Measurements from ENCODE around the gene AFTPH.

The AFTPH gene

DNA sequence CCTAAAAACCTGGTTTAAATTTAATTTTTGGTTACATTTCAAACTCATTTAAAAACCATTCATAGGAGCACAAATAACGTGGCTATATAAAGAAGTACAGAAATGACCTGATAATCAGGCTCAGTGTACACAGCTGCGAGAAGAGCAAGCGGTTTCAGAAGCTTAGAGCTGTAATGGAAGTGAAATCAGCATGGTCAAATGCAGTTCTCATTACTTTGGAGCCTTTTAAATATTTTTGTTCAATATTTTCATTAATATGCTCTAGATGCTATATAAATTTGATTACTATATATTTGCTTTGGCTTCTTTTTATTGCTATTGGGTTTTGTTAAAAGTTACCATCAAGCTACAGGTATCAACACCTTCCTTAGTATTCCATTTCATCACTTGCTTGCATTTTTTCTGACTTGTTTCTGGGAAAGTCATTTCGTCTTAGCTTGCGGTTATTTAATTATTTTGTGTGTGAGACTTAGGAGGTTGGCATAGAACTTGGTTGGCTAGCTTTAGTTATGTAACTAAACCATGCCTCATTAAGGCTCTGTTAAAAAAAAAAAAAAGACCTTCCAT lies 58.7 kb downstream of the AFTPH start:
- Histone ChIP-seq H3K27me3 (ENCODE audit: control insufficient read depth, insufficient read depth, low read length, poor library complexity, severe bottlenecking) (no peaks in the 10 kb centered on the region), H3K27ac (ENCODE audit: insufficient read depth, low read depth, low read length, poor library complexity, severe bottlenecking) (no peak overlapping the region), H3K4me1 (ENCODE audit: control insufficient read depth, insufficient read depth, low read length) (no peaks in the 10 kb centered on the region), H3K36me3 (ENCODE audit: control insufficient read depth, insufficient read depth, low read length) (peaks cover under 1% of the 10 kb centered on the region), H3K9me3 (ENCODE audit: control insufficient read depth, low read length) (no peaks in the 10 kb centered on the region), H3K4me3 (ENCODE audit: insufficient read depth, low read depth, low read length) (no peak overlapping the region)
- 94 to 99% methylated on average over 5 of the region's 5 CpGs for WGBS, 2 experiments

DNA sequence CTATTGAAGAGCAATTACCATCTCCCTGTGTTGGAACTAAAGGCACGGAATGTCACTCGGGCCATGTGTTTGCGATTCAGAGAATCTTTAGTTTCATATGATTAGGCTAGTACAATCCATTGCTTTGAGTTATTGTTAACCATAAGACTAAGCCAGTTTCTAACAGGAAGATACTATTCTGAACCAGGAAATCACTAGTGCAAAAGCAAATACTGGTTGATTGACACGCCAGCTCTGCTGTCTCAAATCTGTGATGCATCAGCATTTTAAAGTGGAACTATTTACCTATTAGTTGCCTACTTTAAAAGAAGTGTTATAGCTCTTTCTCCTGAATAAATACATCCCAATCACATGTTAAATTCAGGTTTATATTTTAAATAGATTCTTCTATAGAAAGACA lies 61.9 kb downstream of the AFTPH start:
- Histone ChIP-seq H3K36me3 (ENCODE audit: control insufficient read depth, insufficient read depth, low read length) (peaks cover 6% of the 10 kb centered on the region), H3K9me3 (ENCODE audit: control insufficient read depth, low read length) (no peaks in the 10 kb centered on the region), H3K4me1 (ENCODE audit: control insufficient read depth, insufficient read depth, low read length) (no peaks in the 10 kb centered on the region), H3K27ac (ENCODE audit: insufficient read depth, low read depth, low read length, poor library complexity, severe bottlenecking) (no peak overlapping the region), H3K27me3 (ENCODE audit: control insufficient read depth, insufficient read depth, low read length, poor library complexity, severe bottlenecking) (no peaks in the 10 kb centered on the region), H3K4me3 (ENCODE audit: insufficient read depth, low read depth, low read length) (no peak overlapping the region)
- WGBS, 2 experiments: 94% methylated on average over 4 of the region's 4 CpGs

DNA sequence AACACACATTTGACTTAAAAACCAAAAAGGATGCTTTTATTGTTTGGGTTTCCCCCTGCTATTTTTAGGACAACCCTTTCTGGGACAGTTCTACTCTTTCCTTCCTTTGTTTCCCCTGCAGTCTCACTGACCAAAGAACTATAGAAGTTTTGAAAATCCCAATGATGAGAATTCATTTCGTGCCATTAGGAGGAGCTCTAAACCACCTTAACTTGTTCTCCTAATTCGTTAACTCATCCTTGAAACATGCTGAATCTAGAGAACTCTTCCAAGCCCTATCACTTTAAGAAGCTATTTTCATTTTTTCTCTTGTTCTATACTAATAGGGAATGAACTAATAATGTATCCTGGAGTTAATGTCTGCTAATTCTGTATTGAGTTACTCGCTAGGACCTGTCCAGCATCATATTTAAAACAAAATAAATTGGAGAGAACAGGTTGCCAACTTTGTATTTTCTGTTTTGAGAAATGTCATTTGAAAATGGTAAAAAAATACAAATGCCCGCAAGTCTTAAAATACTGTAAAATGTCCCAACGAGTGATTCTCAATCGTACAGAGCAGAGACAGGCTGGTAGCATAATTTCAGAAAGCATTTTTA lies 62.9 kb downstream of the AFTPH start:
- 67 to 72% methylated on average over 5 to 6 of the region's 6 CpGs for WGBS, 2 experiments
- Histone ChIP-seq H3K4me3 (ENCODE audit: insufficient read depth, low read depth, low read length) (no peak overlapping the region), H3K27me3 (ENCODE audit: control insufficient read depth, insufficient read depth, low read length, poor library complexity, severe bottlenecking) (no peaks in the 10 kb centered on the region), H3K4me1 (ENCODE audit: control insufficient read depth, insufficient read depth, low read length) (no peaks in the 10 kb centered on the region), H3K27ac (ENCODE audit: insufficient read depth, low read depth, low read length, poor library complexity, severe bottlenecking) (no peak overlapping the region), H3K36me3 (ENCODE audit: control insufficient read depth, insufficient read depth, low read length) (peaks cover 6% of the 10 kb centered on the region), H3K9me3 (ENCODE audit: control insufficient read depth, low read length) (no peaks in the 10 kb centered on the region)

DNA sequence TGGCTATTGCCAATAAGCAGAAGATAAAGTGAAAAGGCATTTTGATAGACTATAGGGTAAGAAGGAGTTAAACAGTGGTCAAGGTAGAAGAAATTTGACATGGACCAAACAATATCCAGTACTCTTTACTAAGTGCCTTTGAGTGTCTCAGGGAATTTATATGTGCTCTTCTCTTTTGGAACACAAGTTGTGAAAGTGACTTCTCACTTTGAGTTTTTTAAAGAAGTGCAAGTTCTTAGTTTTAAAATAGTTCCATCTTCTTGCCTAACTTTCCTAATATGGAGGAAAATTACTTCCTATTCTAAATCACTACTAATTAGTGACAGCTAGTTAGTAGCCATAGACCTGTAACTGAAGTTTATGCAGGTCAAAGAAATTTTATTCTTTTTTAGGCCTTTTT lies 63.4 kb downstream of the AFTPH start:
- peaks cover 6% of the 10 kb centered on the region for H3K36me3 ChIP-seq (ENCODE audit: control insufficient read depth, insufficient read depth, low read length)
- no peaks in the 10 kb centered on the region for H3K9me3 ChIP-seq (ENCODE audit: control insufficient read depth, low read length)
- no peak overlapping the region for H3K4me3 ChIP-seq (ENCODE audit: insufficient read depth, low read depth, low read length)
- H3K4me1 ChIP-seq (ENCODE audit: control insufficient read depth, insufficient read depth, low read length): no peaks in the 10 kb centered on the region
- H3K27me3 ChIP-seq (ENCODE audit: control insufficient read depth, insufficient read depth, low read length, poor library complexity, severe bottlenecking): no peaks in the 10 kb centered on the region
- H3K27ac ChIP-seq (ENCODE audit: insufficient read depth, low read depth, low read length, poor library complexity, severe bottlenecking): no peak overlapping the region

DNA sequence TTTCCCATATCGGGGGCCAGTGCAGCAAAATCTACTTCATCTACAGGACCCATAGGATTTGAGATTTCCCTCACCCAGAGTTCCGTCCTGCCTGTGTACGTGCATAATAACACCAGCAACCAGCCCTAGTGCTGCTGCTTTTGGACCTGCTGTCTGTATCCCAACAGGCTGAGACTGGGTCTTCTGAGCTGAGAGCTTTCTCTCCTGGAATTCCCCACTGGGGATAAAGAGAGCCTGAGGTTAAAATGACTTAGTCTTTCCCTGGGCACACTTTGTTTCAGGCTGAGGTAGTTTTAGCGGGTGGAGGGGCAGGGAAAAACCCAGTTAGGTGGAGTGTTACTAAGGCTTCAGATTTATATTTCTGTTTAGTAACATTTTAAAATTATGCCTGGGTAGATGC lies 67.1 kb downstream of the AFTPH start:
- H3K36me3 ChIP-seq (ENCODE audit: control insufficient read depth, insufficient read depth, low read length): peaks cover 6% of the 10 kb centered on the region
- no peak overlapping the region for H3K4me3 ChIP-seq (ENCODE audit: insufficient read depth, low read depth, low read length)
- no peaks in the 10 kb centered on the region for H3K9me3 ChIP-seq (ENCODE audit: control insufficient read depth, low read length)
- H3K27ac ChIP-seq (ENCODE audit: insufficient read depth, low read depth, low read length, poor library complexity, severe bottlenecking): no peak overlapping the region
- H3K4me1 ChIP-seq (ENCODE audit: control insufficient read depth, insufficient read depth, low read length): no peaks in the 10 kb centered on the region
- no peaks in the 10 kb centered on the region for H3K27me3 ChIP-seq (ENCODE audit: control insufficient read depth, insufficient read depth, low read length, poor library complexity, severe bottlenecking)
- 95 to 97% methylated on average over 4 of the region's 4 CpGs for WGBS, 2 experiments

DNA sequence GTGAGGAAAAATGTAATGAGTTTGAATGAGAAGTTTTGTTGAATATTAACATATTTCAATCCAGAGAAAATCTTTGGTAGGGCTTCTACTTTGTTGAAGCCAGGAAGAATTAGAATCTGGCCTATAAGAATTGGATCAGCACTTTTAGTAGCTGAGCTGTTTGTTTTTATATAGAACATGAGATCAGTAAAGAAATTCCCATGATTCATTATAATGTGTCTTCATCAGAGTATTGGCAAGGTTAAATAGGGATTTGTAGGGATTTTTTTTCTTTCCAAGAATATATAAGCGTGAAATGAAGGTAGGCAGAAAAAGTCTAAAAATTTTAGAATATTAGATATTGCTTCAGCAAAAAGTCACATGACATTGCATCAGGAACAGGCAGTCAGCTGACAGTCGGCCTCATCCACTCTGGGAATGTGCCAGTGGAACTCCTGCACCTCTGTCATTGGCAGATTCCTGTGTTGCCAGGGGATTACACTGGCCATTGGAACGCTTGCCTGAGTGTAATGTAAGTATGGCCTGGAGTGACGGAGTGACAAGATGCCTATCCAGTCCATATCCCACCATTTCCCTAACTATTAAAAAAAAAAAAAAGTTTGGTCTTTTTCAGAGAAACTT lies 69.0 kb downstream of the AFTPH start:
- Histone ChIP-seq H3K27me3 (ENCODE audit: control insufficient read depth, insufficient read depth, low read length, poor library complexity, severe bottlenecking) (no peaks in the 10 kb centered on the region), H3K36me3 (ENCODE audit: control insufficient read depth, insufficient read depth, low read length) (peaks cover 3% of the 10 kb centered on the region), H3K9me3 (ENCODE audit: control insufficient read depth, low read length) (no peaks in the 10 kb centered on the region), H3K27ac (ENCODE audit: insufficient read depth, low read depth, low read length, poor library complexity, severe bottlenecking) (no peak overlapping the region), H3K4me3 (ENCODE audit: insufficient read depth, low read depth, low read length) (no peak overlapping the region), H3K4me1 (ENCODE audit: control insufficient read depth, insufficient read depth, low read length) (no peaks in the 10 kb centered on the region)
- 84 to 93% methylated on average over 4 of the region's 4 CpGs for WGBS, 2 experiments

DNA sequence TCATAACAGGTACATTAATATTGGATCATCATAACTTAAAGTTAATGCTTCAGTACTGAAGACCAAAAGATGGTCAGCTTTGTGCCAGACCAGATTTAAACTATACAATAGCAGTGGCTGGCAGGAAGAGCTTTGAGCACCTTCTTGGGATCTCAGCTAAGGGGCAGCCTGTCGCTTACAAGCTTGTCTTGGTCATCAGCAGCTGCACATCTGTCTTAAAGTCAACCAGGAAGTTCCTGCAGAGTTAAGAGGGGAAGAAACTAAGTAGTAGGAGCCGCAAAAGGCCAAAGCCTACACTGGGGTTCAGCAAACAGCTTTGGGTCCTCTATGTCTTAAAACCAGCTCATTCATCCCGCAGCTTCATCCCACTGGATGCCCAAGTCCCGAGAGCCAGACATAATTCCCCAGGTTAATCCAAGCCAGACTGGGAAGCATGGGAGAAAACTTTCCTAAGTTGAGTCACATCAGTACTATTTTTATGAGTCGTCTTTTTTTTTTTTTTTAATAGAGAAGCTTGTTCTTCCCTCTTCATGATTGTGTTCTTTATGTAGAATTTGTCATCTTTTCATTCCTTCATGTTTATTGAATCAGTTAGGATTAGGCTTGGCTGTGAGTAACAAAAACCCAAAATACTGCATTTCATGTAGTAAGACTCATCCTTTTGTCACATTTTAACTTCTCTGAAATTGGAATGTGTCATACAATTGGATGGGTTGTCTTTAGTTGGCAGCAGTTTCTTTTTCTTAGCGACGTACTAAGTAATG lies 70.3 kb downstream of the AFTPH start:
- 95 to 96% methylated on average over 5 to 7 of the region's 7 CpGs for WGBS, 2 experiments
- Histone ChIP-seq H3K36me3 (ENCODE audit: control insufficient read depth, insufficient read depth, low read length) (no peaks in the 10 kb centered on the region), H3K27ac (ENCODE audit: insufficient read depth, low read depth, low read length, poor library complexity, severe bottlenecking) (no peak overlapping the region), H3K4me3 (ENCODE audit: insufficient read depth, low read depth, low read length) (no peak overlapping the region), H3K9me3 (ENCODE audit: control insufficient read depth, low read length) (no peaks in the 10 kb centered on the region), H3K27me3 (ENCODE audit: control insufficient read depth, insufficient read depth, low read length, poor library complexity, severe bottlenecking) (no peaks in the 10 kb centered on the region), H3K4me1 (ENCODE audit: control insufficient read depth, insufficient read depth, low read length) (no peaks in the 10 kb centered on the region)

DNA sequence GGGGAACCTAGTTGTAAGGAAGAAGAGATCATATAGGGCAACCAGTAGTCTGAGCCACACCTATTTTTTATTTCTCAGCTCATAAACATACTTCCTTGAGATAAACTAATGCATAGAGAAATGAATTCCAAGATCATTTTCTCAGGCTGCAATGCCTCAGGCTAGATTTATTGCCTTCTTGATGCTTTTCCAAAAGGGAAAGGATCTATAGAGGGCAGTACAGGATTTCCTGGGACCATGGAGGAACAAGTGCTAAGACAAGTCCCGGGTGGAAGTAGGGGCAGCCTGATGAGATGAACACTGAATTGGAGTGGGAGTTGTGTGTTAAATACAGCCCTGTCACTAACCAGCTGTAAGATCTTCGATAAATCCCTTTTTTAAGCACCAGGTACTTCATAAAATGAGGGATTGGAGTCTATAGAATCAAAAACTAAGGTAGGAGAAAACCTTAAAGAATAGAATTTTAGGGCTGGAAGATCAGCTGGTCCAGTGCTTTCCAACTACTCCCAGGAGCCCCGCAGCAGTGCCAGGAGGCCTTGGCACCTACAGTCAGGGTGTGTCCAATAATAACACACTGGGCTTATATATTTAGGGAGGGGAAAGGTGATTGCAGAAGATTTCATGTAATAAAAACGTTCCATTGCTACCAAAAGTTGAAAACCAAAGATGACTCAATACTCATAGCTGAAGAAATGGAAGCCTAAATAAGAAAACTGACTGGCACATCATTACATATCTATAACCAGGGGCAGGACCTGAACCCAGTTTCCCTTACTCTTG lies 71.5 kb downstream of the AFTPH start:
- Histone ChIP-seq H3K4me3 (ENCODE audit: insufficient read depth, low read depth, low read length) (no peak overlapping the region), H3K27ac (ENCODE audit: insufficient read depth, low read depth, low read length, poor library complexity, severe bottlenecking) (no peak overlapping the region), H3K4me1 (ENCODE audit: control insufficient read depth, insufficient read depth, low read length) (no peaks in the 10 kb centered on the region), H3K36me3 (ENCODE audit: control insufficient read depth, insufficient read depth, low read length) (no peaks in the 10 kb centered on the region), H3K27me3 (ENCODE audit: control insufficient read depth, insufficient read depth, low read length, poor library complexity, severe bottlenecking) (no peaks in the 10 kb centered on the region), H3K9me3 (ENCODE audit: control insufficient read depth, low read length) (no peaks in the 10 kb centered on the region)
- 82 to 85% methylated on average over 4 of the region's 4 CpGs for WGBS, 2 experiments

DNA sequence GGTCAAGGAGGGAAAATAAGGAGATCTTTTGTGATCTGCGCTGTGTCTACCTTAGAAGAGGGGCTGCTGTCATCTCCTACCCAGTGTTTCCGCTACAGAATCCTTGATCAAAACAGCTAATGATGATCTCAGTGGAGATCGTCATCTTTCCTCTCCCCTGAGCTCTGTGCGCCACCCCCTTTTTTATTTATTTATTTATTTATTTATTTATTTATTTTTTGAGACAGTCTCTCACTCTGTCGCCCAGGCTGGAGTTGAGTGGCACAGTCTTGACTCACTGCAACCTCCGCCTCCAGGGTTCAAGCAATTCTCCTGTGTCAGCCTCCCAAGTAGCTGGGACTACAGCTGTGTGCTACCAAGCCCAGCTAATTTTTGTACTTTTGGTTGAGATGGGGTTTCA lies 74.1 kb downstream of the AFTPH start:
- no peaks in the 10 kb centered on the region for H3K36me3 ChIP-seq (ENCODE audit: control insufficient read depth, insufficient read depth, low read length)
- H3K4me1 ChIP-seq (ENCODE audit: control insufficient read depth, insufficient read depth, low read length): no peaks in the 10 kb centered on the region
- H3K4me3 ChIP-seq (ENCODE audit: insufficient read depth, low read depth, low read length): no peak overlapping the region
- WGBS, 2 experiments: 93 to 94% methylated on average over 4 to 5 of the region's 6 CpGs
- no peaks in the 10 kb centered on the region for H3K27me3 ChIP-seq (ENCODE audit: control insufficient read depth, insufficient read depth, low read length, poor library complexity, severe bottlenecking)
- H3K9me3 ChIP-seq (ENCODE audit: control insufficient read depth, low read length): no peaks in the 10 kb centered on the region
- H3K27ac ChIP-seq (ENCODE audit: insufficient read depth, low read depth, low read length, poor library complexity, severe bottlenecking): no peak overlapping the region

DNA sequence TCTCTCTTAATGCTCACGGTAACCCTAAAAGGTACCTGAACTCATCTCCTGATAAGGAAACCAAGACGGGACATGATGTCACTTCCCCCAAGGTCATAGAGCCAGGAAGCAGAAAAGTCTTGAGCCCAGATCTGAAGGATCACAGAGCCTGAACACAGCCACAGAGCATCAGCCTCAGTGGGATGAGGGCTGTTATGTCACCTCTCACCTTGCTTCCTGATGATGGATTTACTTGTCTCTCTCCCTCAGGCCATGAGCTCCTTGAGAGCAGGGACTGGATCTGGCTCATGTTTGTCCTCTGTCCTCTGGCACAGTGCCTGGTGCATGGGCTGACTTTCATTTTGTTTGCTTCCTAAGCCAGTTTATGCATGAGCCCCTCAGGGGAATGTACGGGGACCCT lies 75.3 kb downstream of the AFTPH start:
- Histone ChIP-seq H3K4me1 (ENCODE audit: control insufficient read depth, insufficient read depth, low read length) (no peaks in the 10 kb centered on the region), H3K36me3 (ENCODE audit: control insufficient read depth, insufficient read depth, low read length) (no peaks in the 10 kb centered on the region), H3K27me3 (ENCODE audit: control insufficient read depth, insufficient read depth, low read length, poor library complexity, severe bottlenecking) (no peaks in the 10 kb centered on the region), H3K27ac (ENCODE audit: insufficient read depth, low read depth, low read length, poor library complexity, severe bottlenecking) (no peak overlapping the region), H3K4me3 (ENCODE audit: insufficient read depth, low read depth, low read length) (no peak overlapping the region), H3K9me3 (ENCODE audit: control insufficient read depth, low read length) (peaks cover 2% of the 10 kb centered on the region)
- WGBS, 2 experiments: 61% methylated on average over 3 of the region's 3 CpGs

Data from ectodermal cell (in vitro differentiated cells).